ENCODE measurements around the gene CIAO2A.
"Not testable (repeated sequence)": the region's sequence is repeated elsewhere in the genome, so short reads cannot be mapped to it uniquely, and the experiment has no call there.

The CIAO2A gene

GRCh38 chr15:64067564-64068030, 26.0 kb downstream of the CIAO2A start:
- ChIA-PET CTCF (interaction anchor here (0.7 to 1.6 kb wide), 5 partner anchors 97 to 315 kb away, joined by 3 to 12 read pairs (median 4); no protein-coding TSS in a partner anchor), POLR2A (no interaction called here)
- TF ChIP-seq L3MBTL2 (conservative IDR thresholded peaks at IDR 0.05) = no peak
- no peak for TF ChIP-seq TARDBP (IDR thresholded peaks at IDR 0.05)
- no peak for TF ChIP-seq PKNOX1 (IDR thresholded peaks at IDR 0.05)
- peak; percentile 64 for DNase-seq (ENCODE audit: extremely low spot score)

GRCh38 chr15:64066451-64066850, 27.2 kb downstream of the CIAO2A start:
- TF ChIP-seq CTBP1 (IDR thresholded peaks at IDR 0.05; ENCODE audit: borderline replicate concordance) (no peak), ZNF384 (IDR thresholded peaks at IDR 0.05) (no peak)
- CTCF ChIA-PET = interaction anchor here (0.6 to 1.0 kb wide), 3 partner anchors 117 to 604 kb away, joined by 3 to 4 read pairs (median 3); no protein-coding TSS in a partner anchor
- POLR2A ChIA-PET = no interaction called here
- no peak for DNase-seq (ENCODE audit: extremely low spot score)

GRCh38 chr15:64060716-64061115, 32.9 kb downstream of the CIAO2A start:
- no peak for TF ChIP-seq CTBP1 (IDR thresholded peaks at IDR 0.05; ENCODE audit: borderline replicate concordance)
- TF ChIP-seq SUZ12 (IDR thresholded peaks at IDR 0.05) = no peak
- TF ChIP-seq BHLHE40 (IDR thresholded peaks at IDR 0.05; ENCODE audit: borderline replicate concordance) = no peak
- TF ChIP-seq HDGF (IDR thresholded peaks at IDR 0.05; ENCODE audit: borderline replicate concordance) = no peak
- no peak for DNase-seq (ENCODE audit: extremely low spot score)
- CTCF ChIA-PET = no interaction called here
- POLR2A ChIA-PET = no interaction called here

- POLR2A ChIA-PET, CTCF ChIA-PET: not testable (repeated sequence)
Observed at GRCh38 chr15:64059104-64059503, 34.5 kb downstream of the CIAO2A start.

GRCh38 chr15:64058279-64058678, 35.4 kb downstream of the CIAO2A start:
- no peak for DNase-seq (ENCODE audit: extremely low spot score)
- ChIA-PET CTCF (no interaction called here), POLR2A (no interaction called here)
- TF ChIP-seq BHLHE40 (IDR thresholded peaks at IDR 0.05; ENCODE audit: borderline replicate concordance) = no peak

More at GRCh38 chr15:64059104-64059503, 34.5 kb downstream of the CIAO2A start:
- not testable (repeated sequence) for DNase-seq (ENCODE audit: extremely low spot score)

GRCh38 chr15:64053674-64054073, 40.0 kb downstream of the CIAO2A start:
- POLR2A ChIA-PET; DNase-seq (ENCODE audit: extremely low spot score): not testable (repeated sequence)
- CTCF ChIA-PET = interaction anchor here (0.8 kb wide), 1 partner anchor 73 kb away, joined by 4 read pairs; no protein-coding TSS in a partner anchor

- no peak for DNase-seq (ENCODE audit: extremely low spot score)
- TF ChIP-seq L3MBTL2 (conservative IDR thresholded peaks at IDR 0.05) (no peak), ARNT (IDR thresholded peaks at IDR 0.05) (no peak), NFRKB (IDR thresholded peaks at IDR 0.05) (no peak), ZNF384 (IDR thresholded peaks at IDR 0.05) (no peak), FOXM1 (IDR thresholded peaks at IDR 0.05; ENCODE audit: borderline replicate concordance) (no peak), BHLHE40 (IDR thresholded peaks at IDR 0.05; ENCODE audit: borderline replicate concordance) (no peak), FOXK2 (IDR thresholded peaks at IDR 0.05) (no peak), LEF1 (IDR thresholded peaks at IDR 0.05; ENCODE audit: borderline replicate concordance) (no peak), TARDBP (IDR thresholded peaks at IDR 0.05) (no peak), HDGF (IDR thresholded peaks at IDR 0.05; ENCODE audit: borderline replicate concordance) (no peak), FOXA1 (IDR thresholded peaks at IDR 0.05) (no peak), SP1 (IDR thresholded peaks at IDR 0.05) (no peak), SUZ12 (IDR thresholded peaks at IDR 0.05) (no peak), CTBP1 (IDR thresholded peaks at IDR 0.05; ENCODE audit: borderline replicate concordance) (no peak), PKNOX1 (IDR thresholded peaks at IDR 0.05) (no peak), ELF4 (IDR thresholded peaks at IDR 0.05) (no peak)
- ChIA-PET POLR2A (no interaction called here), CTCF (interaction anchor here (0.8 to 1.1 kb wide), 2 partner anchors 73 to 300 kb away, joined by 3 to 4 read pairs; no protein-coding TSS in a partner anchor)
Observed at GRCh38 chr15:64052925-64053491, 40.6 kb downstream of the CIAO2A start.

GRCh38 chr15:64051407-64052259, 42.0 kb downstream of the CIAO2A start:
- CTCF ChIA-PET = interaction anchor here (1.1 kb wide), 1 partner anchor 299 kb away, joined by 3 read pairs; no protein-coding TSS in a partner anchor
- DNase-seq (ENCODE audit: extremely low spot score) = no peak
- POLR2A ChIA-PET = no interaction called here
- TF ChIP-seq L3MBTL2 (conservative IDR thresholded peaks at IDR 0.05) (no peak), FOXA1 (IDR thresholded peaks at IDR 0.05) (no peak), LEF1 (IDR thresholded peaks at IDR 0.05; ENCODE audit: borderline replicate concordance) (no peak), PKNOX1 (IDR thresholded peaks at IDR 0.05) (no peak), FOXK2 (IDR thresholded peaks at IDR 0.05) (no peak), NFRKB (IDR thresholded peaks at IDR 0.05) (no peak), FOXM1 (IDR thresholded peaks at IDR 0.05; ENCODE audit: borderline replicate concordance) (no peak)
